H1 (cell line): ENCODE results near the gene DPY30. TPM values are rescaled to one million over a fixed set of nuclear protein-coding genes. Genes with fewer than 3 reads are reported as not detected.

Source experiments
- CTCF ChIA-PET: fragments of 300-600 bp; sonication (Branson Sonifier 250); formaldehyde crosslinking; loops from one replicate; lab custom pipeline; 2021; ENCODE audit not compliant: partially characterized antibody; lab: Charles Lee
- POLR2A ChIA-PET: fragments of 300-600 bp; sonication (Branson Sonifier 250); formaldehyde crosslinking; loops from one replicate; lab custom pipeline; 2021; ENCODE audit warnings: inconsistent platforms; ENCODE audit not compliant: partially characterized antibody; lab: Charles Lee
- DNase-seq, 2 experiments: peaks; one replicate each; pipeline versions ENCODE4 v3.0.0 to v3.0.0-alpha.2; 2010 to 2022; ENCODE audit warnings: low spot score in 2 of 2, low read depth in 1 of 2, mixed read lengths in 1 of 2
- FAIRE-seq: peaks from 2 replicates; lab custom pipeline; 2011; peaks lifted over from hg19 to GRCh38; lab: Jason Lieb, UNC
- H2AFZ ChIP-seq: 2 replicates; pipeline ENCODE4 v1.8.1; 2012; ENCODE audit warnings: low read length, inconsistent platforms
- H2AK5ac ChIP-seq: 2 replicates; pipeline ENCODE4 v1.6.1; 2013; ENCODE audit warnings: low read depth, low read length
- H2BK120ac ChIP-seq: replicated peaks from 2 replicates; pipeline ENCODE3; 2013; ENCODE audit warnings: low read depth, low read length, inconsistent platforms
- H2BK12ac ChIP-seq: 2 replicates; pipeline ENCODE4 v1.6.1; 2013; ENCODE audit warnings: low read depth, low read length
- H2BK15ac ChIP-seq: 2 replicates; pipeline ENCODE4 v1.6.1; 2013; ENCODE audit warnings: low read length
- H2BK20ac ChIP-seq: 2 replicates; pipeline ENCODE4 v1.6.1; 2013; ENCODE audit warnings: low read length
- H2BK5ac ChIP-seq: 2 replicates; pipeline ENCODE4 v1.6.1; 2013; ENCODE audit warnings: low read depth, low read length
- H3K14ac ChIP-seq: 2 replicates; pipeline ENCODE4 v1.6.1; 2013; ENCODE audit warnings: inconsistent platforms; ENCODE audit not compliant: insufficient read length
- H3K18ac ChIP-seq: 2 replicates; pipeline ENCODE4 v1.6.1; 2013; ENCODE audit warnings: low read length; ENCODE audit errors: extremely low read depth
- H3K23ac ChIP-seq: 2 replicates; pipeline ENCODE4 v1.6.1; 2013; ENCODE audit warnings: inconsistent platforms; ENCODE audit not compliant: insufficient read length
- H3K23me2 ChIP-seq: 2 replicates; pipeline ENCODE4 v1.6.1; 2013; ENCODE audit warnings: low read depth, low read length
- H3K27ac ChIP-seq: 2 replicates; pipeline ENCODE4 v1.6.1; 2011; ENCODE audit warnings: low read depth, low read length, inconsistent platforms
- H3K27me3 ChIP-seq, 4 experiments: replicated peaks in 1 of 4; 1 replicate in 1 of 4; 2 replicates in 3 of 4; pipeline versions ENCODE4 v1.6.1 to v1.8.1; 2011 to 2013; ENCODE audit warnings: low read length in 3 of 4, mild to moderate bottlenecking in 3 of 4, inconsistent platforms in 2 of 4, mixed read lengths in 2 of 4, moderate library complexity in 1 of 4; ENCODE audit not compliant: control insufficient read depth in 3 of 4, insufficient read depth in 3 of 4; ENCODE audit errors: extremely low read depth in 1 of 4
- H3K36me3 ChIP-seq, 4 experiments: 2 replicates each; pipeline versions ENCODE4 v1.6.1 to v1.8.1; 2011 to 2013; ENCODE audit warnings: mild to moderate bottlenecking in 4 of 4, low read length in 3 of 4, moderate library complexity in 2 of 4, control low read depth in 1 of 4, inconsistent platforms in 1 of 4; ENCODE audit not compliant: insufficient read depth in 4 of 4, control insufficient read depth in 2 of 4
- H3K4ac ChIP-seq: replicated peaks from 2 replicates; pipeline ENCODE3; 2013; ENCODE audit warnings: low read length, low read depth, mixed read lengths, inconsistent platforms; ENCODE audit not compliant: insufficient read length
- H3K4me1 ChIP-seq, 4 experiments: replicated peaks in 1 of 4; 1 replicate in 1 of 4; 2 replicates in 3 of 4; pipeline versions ENCODE4 v1.6.1 to v1.8.1; 2011 to 2013; ENCODE audit warnings: low read length in 3 of 4, inconsistent platforms in 2 of 4, mixed read lengths in 1 of 4; ENCODE audit not compliant: insufficient read depth in 4 of 4, control insufficient read depth in 3 of 4
- H3K4me2 ChIP-seq, 2 experiments: 2 replicates each; pipeline versions ENCODE4 v1.6.1 to v1.8.1; 2011 to 2013; ENCODE audit warnings: low read depth in 2 of 2, low read length in 2 of 2, control low read depth in 1 of 2, inconsistent platforms in 1 of 2, mild to moderate bottlenecking in 1 of 2; ENCODE audit not compliant: insufficient read depth in 1 of 2
- H3K4me3 ChIP-seq, 4 experiments: fragments of 200-600, 300-600 bp in 1 of 4; sonication (generic), shearing (Covaris generic), sonication (Bioruptor Twin) in 1 of 4; 2 replicates each; pipeline versions ENCODE4 v1.5.1 to v1.8.1; 2011 to 2016; ENCODE audit warnings: low read length in 4 of 4, low read depth in 3 of 4, control low read depth in 2 of 4, inconsistent platforms in 2 of 4, mild to moderate bottlenecking in 2 of 4, mixed read lengths in 1 of 4, moderate library complexity in 1 of 4; ENCODE audit not compliant: insufficient read depth in 2 of 4; ENCODE audit errors: extremely low read depth in 1 of 4
- H3K56ac ChIP-seq: replicated peaks from 2 replicates; pipeline ENCODE3; 2013; ENCODE audit warnings: low read depth, mild to moderate bottlenecking, mixed read lengths, low read length, inconsistent platforms; ENCODE audit not compliant: insufficient read length
- H3K79me1 ChIP-seq: 2 replicates; pipeline ENCODE4 v1.6.1; 2013; ENCODE audit warnings: low read depth, low read length, control low read depth
- H3K79me2 ChIP-seq, 2 experiments: 2 replicates each; pipeline versions ENCODE4 v1.6.1 to v1.8.1; 2012 to 2013; ENCODE audit warnings: low read length in 2 of 2, mild to moderate bottlenecking in 2 of 2, inconsistent platforms in 1 of 2; ENCODE audit not compliant: insufficient read depth in 2 of 2, control insufficient read depth in 1 of 2
- H3K9ac ChIP-seq, 4 experiments: replicated peaks in 1 of 4; 1 replicate in 1 of 4; 2 replicates in 3 of 4; pipeline versions ENCODE4 v1.6.1 to v1.8.1; 2011 to 2013; ENCODE audit warnings: low read depth in 3 of 4, low read length in 3 of 4, control low read depth in 2 of 4, mild to moderate bottlenecking in 2 of 4, moderate library complexity in 2 of 4, inconsistent platforms in 1 of 4; ENCODE audit errors: extremely low read depth in 1 of 4
- H3K9me3 ChIP-seq, 2 experiments: 2 replicates each; pipeline versions ENCODE4 v1.6.1 to v1.8.1; 2012 to 2013; ENCODE audit warnings: mild to moderate bottlenecking in 2 of 2, moderate library complexity in 2 of 2, control low read depth in 1 of 2, inconsistent platforms in 1 of 2, low read depth in 1 of 2, low read length in 1 of 2, mixed read lengths in 1 of 2; ENCODE audit not compliant: insufficient read depth in 2 of 2
- H4K20me1 ChIP-seq, 2 experiments: replicated peaks in 1 of 2; 2 replicates each; pipeline versions ENCODE3 to v1.8.1; 2011 to 2013; ENCODE audit warnings: inconsistent platforms in 2 of 2, low read length in 2 of 2, mild to moderate bottlenecking in 1 of 2; ENCODE audit not compliant: insufficient read depth in 2 of 2, control insufficient read depth in 1 of 2
- H4K5ac ChIP-seq: 2 replicates; pipeline ENCODE4 v1.6.1; 2013; ENCODE audit warnings: low read length, low read depth, mixed read lengths, inconsistent platforms; ENCODE audit not compliant: insufficient read length
- H4K8ac ChIP-seq: 2 replicates; pipeline ENCODE4 v1.8.0; 2013; ENCODE audit warnings: mild to moderate bottlenecking, moderate library complexity, low read length, inconsistent platforms; ENCODE audit not compliant: insufficient read depth; ENCODE audit errors: extremely low read depth
- H4K91ac ChIP-seq: replicated peaks from 2 replicates; pipeline ENCODE3; 2013; ENCODE audit warnings: low read length, mixed read lengths, inconsistent platforms; ENCODE audit not compliant: insufficient read length
- NANOG ChIP-seq: IDR thresholded peaks from 2 replicates; pipeline ENCODE4 v1.6.1; 2011; ENCODE audit warnings: low read length, low read depth, mild to moderate bottlenecking, inconsistent platforms; ENCODE audit not compliant: insufficient read depth, poor library complexity, severe bottlenecking
- SAP30 ChIP-seq: fragments of 300-600 bp; sonication (generic); IDR thresholded peaks from 2 replicates; pipeline ENCODE4 v1.7.1; 2012; ENCODE audit warnings: low read length, moderate library complexity, mild to moderate bottlenecking, inconsistent platforms; ENCODE audit not compliant: insufficient read depth, insufficient replicate concordance
- SP4 ChIP-seq: IDR thresholded peaks from 2 replicates; pipeline ENCODE4 v1.6.1; 2012; ENCODE audit warnings: low read length, inconsistent platforms
- TAF1 ChIP-seq: IDR thresholded peaks from 2 replicates; pipeline ENCODE4 v1.6.1; 2011; ENCODE audit warnings: mild to moderate bottlenecking, low read depth, low read length
- WGBS, 2 experiments: shearing (Covaris generic) in 1 of 2; methylation state at CpG; one replicate each; pipeline versions ENCODE4 v1.1.6 to v1.1.7; 2013 to 2015; ENCODE audit warnings: low lambda C conversion rate in 2 of 2, mixed read lengths in 2 of 2, inconsistent platforms in 1 of 2, low coverage in 1 of 2, missing lambda C conversion rate in 1 of 2; ENCODE audit not compliant: insufficient replicate concordance in 2 of 2, insufficient coverage in 1 of 2, insufficient read length in 1 of 2; ENCODE audit errors: extremely low coverage in 1 of 2, missing lambda C conversion rate in 1 of 2; 5-methylcytosine and 5-hydroxymethylcytosine counted together
- polyA plus RNA-seq, 7 experiments: library from polyadenylated mRNA; depleted of rRNA in 3 of 7; stranded (reverse) in 5 of 7; unstranded in 2 of 7; fragments of >200 nt in 5 of 7; fragments of 200-250 nt in 2 of 7; gene quantifications; 1 replicate in 5 of 7; 2 replicates in 1 of 7; 4 replicates in 1 of 7; pipeline versions ENCODE4 v1.2.1 to v1.2.3, GENCODE V29; 2011 to 2013; ENCODE audit warnings: missing spikeins in 2 of 7, mixed read lengths in 2 of 7
- total RNA-seq: library from RNA; stranded (reverse); fragmentation: NEBNext Ultra II Directional; extraction: Animal tissue kit (Norgen Biotek cat#: 25700); gene quantifications from 2 replicates; pipeline ENCODE4 v1.2.1, GENCODE V29; 2021

The DPY30 gene
- total and polyA plus RNA-seq, 2 of the 8 experiments (the other 6 are each of a cell fraction or from before 2014, with no cell fraction given) = 139 to 157 TPM

- Histone ChIP-seq H3K79me1 (no peaks in the 10 kb centered on the region; the same call in 1 of the 2 replicates), H2BK12ac (no peak overlapping the region), H3K27me3 (no peaks in the 10 kb centered on the region), H3K9me3 (no peaks in the 10 kb centered on the region), H3K14ac (no peak overlapping the region), H4K20me1 (no peaks in the 10 kb centered on the region), H4K8ac (no peak overlapping the region), H3K23me2 (peaks cover 5% of the 10 kb centered on the region), H2BK20ac (no peak overlapping the region), H3K4ac (no peak overlapping the region), H3K4me1 (peaks cover 0 to 2% (median 0%) of the 10 kb centered on the region in 4 experiments; a peak in 2 of 7 replicates), H4K5ac (no peak overlapping the region), H2BK5ac (peak overlapping the region; percentile 60; the same call in 1 of the 2 replicates), H2AFZ (peak overlapping the region; percentile 76), H4K91ac (no peak overlapping the region), H3K9ac (peak overlapping the region in 1 of 4 experiments; percentile 42; a peak in 2 of 7 replicates), H3K36me3 (no peaks in the 10 kb centered on the region), H3K4me3 (peak overlapping the region; percentile 54 to 83 (median 68)), H2BK120ac (no peak overlapping the region), H3K18ac (no peak overlapping the region), H3K4me2 (peak overlapping the region; percentile 52 to 63), H2BK15ac (no peak overlapping the region), H3K27ac (no peak overlapping the region), H3K79me2 (peaks cover 0 to 18% of the 10 kb centered on the region in 2 experiments; a peak in 2 of 4 replicates), H3K56ac (no peak overlapping the region), H2AK5ac (no peak overlapping the region), H3K23ac (no peak overlapping the region)
- POLR2A ChIA-PET = interaction anchor here (0.7 to 3.9 kb wide), 11 partner anchors 9 to 298 kb away, joined by 3 to 60 read pairs (median 5); partner anchors contain the start of genes DPY30, MEMO1 and SLC30A6
- DNase-seq (peak in 1 of 2 experiments; percentile 55), FAIRE-seq (no peak)
- 55% methylated on average over 13 of the region's 13 CpGs; no CpG with 5 or more reads in 1 of the 2 experiments for WGBS, 2 experiments
- 0 out of 2 replicates have a peak, but pooled peaks have one; percentile 29 for TF ChIP-seq TAF1
- no peak for TF ChIP-seq NANOG
- TF ChIP-seq SAP30 = no peak
- no peak for TF ChIP-seq SP4
- CTCF ChIA-PET = interaction anchor here (0.9 to 2.8 kb wide), 6 partner anchors 7 to 175 kb away, joined by 3 to 13 read pairs (median 3); partner anchors contain the start of gene DPY30
Observed at GRCh38 chr2:32061973-32062861, 22.6 kb upstream of the DPY30 start.
